Lower leg skin (tissue), 4 donors: ENCODE results near the gene ASB2. TPM values are rescaled to one million over a fixed set of nuclear protein-coding genes. Genes with fewer than 3 reads are reported as not detected.

ENCODE experiments used
- DNase-seq, 2 donors: peaks; one replicate each; pipeline ENCODE4 v3.0.0-alpha.2; 2019; ENCODE audit warnings: low spot score in 2 of 2
- H3K4me3 ChIP-seq: fragments of 200-600 bp; sonication (generic); 2 replicates; pipeline ENCODE4 v1.5.1; 2017; ENCODE audit warnings: mild to moderate bottlenecking, low read depth; ENCODE audit not compliant: poor library complexity, severe bottlenecking
- POLR2A ChIP-seq, 2 donors: fragments of 450-650 bp; IDR thresholded peaks; one replicate each; pipeline ENCODE4 v1.6.1; 2016 to 2017; ENCODE audit warnings: antibody characterized with exemption in 2 of 2, mild to moderate bottlenecking in 1 of 2, moderate library complexity in 1 of 2
- WGBS, 2 donors: methylation state at CpG; one replicate each; pipeline ENCODE4 v1.1.5; 2018; 5-methylcytosine and 5-hydroxymethylcytosine counted together
- intact Hi-C: fragments of 100-400 bp; cut with DNase I; formaldehyde crosslinking; loops from one replicate; pipeline ENCODE4 v1.15.0; 2023; ENCODE audit warnings: low total_unique reads
- total RNA-seq, 4 donors: library from RNA; depleted of rRNA; stranded (reverse); fragments of >200 nt; gene quantifications; one replicate each; pipeline ENCODE4 v1.1.0, GENCODE V29; 2016
- TF ChIP-seq, protein P1 (sequence below), 3 donors: fragments of 450-650 bp; IDR thresholded peaks; one replicate each; pipeline ENCODE4 v1.5.1; 2016; ENCODE audit warnings: antibody characterized with exemption in 3 of 3, mild to moderate bottlenecking in 3 of 3, moderate library complexity in 2 of 3

ASB2 gene
- total RNA-seq, 4 donors from 2014 or later, result 0.46 to 5.4 (median 1.8) TPM

DNA sequence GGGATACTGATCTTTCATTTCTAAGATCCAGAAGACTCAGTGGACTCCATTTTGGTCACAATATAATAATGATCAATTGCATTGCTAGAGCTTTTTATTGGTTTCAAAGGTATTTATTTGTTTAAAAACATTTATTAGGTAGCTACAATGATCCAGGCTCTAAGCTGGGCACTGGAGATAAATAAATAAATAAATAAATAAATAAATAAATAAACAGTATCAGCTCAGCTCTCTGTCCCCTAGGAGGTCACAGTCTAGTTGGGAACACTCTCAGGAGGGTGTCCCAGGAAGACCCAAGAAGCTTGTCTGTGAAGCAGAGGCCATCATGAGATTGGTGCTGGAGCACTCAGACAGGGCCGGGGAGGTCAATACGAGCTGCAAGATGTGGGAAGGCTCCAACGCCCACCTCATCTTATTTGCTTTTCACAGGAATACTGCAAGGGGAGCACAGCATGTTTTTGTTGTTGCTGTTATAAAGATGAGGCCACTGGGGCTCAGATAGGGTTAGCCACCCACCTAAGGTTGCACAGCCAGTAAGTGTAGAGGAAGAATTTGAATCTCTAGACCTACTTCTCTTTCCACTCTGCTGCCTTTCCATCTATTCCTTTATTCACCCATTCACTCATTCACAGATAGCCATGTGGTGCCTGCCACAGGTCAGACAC, 15.5 kb downstream of the ASB2 start:
- intact Hi-C loops, result no loop called here
- H3K4me3 ChIP-seq, result no peak overlapping the region
- DNase-seq, result no peak
- 89 to 94% methylated on average over 3 of the region's 3 CpGs for WGBS, 2 donors
- TF ChIP-seq, protein P1, sequence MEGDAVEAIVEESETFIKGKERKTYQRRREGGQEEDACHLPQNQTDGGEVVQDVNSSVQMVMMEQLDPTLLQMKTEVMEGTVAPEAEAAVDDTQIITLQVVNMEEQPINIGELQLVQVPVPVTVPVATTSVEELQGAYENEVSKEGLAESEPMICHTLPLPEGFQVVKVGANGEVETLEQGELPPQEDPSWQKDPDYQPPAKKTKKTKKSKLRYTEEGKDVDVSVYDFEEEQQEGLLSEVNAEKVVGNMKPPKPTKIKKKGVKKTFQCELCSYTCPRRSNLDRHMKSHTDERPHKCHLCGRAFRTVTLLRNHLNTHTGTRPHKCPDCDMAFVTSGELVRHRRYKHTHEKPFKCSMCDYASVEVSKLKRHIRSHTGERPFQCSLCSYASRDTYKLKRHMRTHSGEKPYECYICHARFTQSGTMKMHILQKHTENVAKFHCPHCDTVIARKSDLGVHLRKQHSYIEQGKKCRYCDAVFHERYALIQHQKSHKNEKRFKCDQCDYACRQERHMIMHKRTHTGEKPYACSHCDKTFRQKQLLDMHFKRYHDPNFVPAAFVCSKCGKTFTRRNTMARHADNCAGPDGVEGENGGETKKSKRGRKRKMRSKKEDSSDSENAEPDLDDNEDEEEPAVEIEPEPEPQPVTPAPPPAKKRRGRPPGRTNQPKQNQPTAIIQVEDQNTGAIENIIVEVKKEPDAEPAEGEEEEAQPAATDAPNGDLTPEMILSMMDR (IDR thresholded peaks at IDR 0.05), result no peak
- no peak for TF ChIP-seq POLR2A (IDR thresholded peaks at IDR 0.05)

DNA sequence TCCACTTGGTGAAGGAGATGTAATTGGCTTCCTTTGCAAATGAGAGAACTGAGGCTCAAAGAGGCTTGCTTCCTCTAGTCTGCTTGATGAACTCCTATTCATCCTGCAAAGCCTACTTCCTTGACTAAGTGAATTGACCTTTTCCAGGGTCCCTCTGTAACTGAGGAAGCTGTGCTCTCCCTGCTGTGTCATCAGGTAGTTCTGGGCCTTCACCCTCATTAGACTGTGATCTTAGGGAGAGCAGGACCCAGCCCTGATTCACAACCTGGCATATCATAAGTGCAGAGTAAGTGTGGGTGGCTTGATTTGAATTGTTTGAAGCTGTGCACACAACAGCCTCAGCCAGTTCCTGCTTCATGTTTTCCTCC, 16.3 kb downstream of the ASB2 start:
- TF ChIP-seq POLR2A (IDR thresholded peaks at IDR 0.05), result no peak
- TF ChIP-seq, protein P1 (IDR thresholded peaks at IDR 0.05), result no peak
- H3K4me3 ChIP-seq, result no peak overlapping the region
- intact Hi-C loops, result no loop called here
- no peak for DNase-seq

DNA sequence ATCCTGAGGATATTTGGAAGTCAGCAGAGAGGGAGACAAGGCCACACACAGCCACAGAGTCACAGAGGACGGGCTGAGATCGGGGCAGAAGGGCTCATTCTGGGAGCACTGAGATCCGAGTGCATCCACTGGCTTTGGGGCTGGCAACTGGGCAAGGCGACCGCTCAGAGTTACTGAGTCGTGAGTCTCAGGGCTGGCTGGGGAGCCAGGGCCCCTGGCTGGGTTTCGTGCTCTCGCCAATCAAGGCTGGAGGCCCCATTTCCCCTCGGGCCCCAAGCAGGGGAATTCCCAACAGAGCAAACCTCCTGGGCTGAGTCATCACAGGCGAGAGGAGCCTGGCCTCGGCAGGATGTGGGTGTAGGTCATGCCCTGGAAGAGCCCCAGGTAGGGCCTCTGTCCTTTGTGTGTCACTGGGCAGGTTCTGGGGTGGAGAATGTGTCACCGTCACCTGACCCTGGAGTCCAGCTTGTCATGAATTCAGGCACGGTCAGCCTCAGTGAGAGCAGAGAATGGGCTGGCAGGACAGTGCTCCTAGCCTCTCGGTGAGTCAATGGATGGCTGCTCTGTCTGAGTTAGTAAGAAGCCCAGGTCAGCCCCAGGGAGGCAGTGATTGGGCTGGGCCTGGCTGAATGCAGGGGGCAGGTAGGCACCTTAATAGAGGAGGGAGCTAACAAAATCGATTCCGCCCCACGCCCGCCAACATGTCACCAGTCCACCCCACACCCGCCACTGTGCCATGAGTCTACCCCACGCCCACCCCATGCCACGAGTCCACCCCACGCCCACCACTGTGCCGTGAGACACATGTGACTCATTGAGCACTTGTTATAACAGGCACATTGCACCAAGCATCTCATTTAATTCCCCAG, 16.9 kb downstream of the ASB2 start:
- WGBS, 2 donors, result 53 to 59% methylated on average over 19 to 23 of the region's 23 CpGs
- DNase-seq, result no peak
- H3K4me3 ChIP-seq, result no peak overlapping the region
- intact Hi-C loops, result loop anchor here (2.0 kb wide), 1 partner anchor 23 kb away; no protein-coding TSS in a partner anchor
- no peak for TF ChIP-seq POLR2A (IDR thresholded peaks at IDR 0.05)
- TF ChIP-seq, protein P1 (IDR thresholded peaks at IDR 0.05), result peak in 1 of 3 donors; percentile 22

DNA sequence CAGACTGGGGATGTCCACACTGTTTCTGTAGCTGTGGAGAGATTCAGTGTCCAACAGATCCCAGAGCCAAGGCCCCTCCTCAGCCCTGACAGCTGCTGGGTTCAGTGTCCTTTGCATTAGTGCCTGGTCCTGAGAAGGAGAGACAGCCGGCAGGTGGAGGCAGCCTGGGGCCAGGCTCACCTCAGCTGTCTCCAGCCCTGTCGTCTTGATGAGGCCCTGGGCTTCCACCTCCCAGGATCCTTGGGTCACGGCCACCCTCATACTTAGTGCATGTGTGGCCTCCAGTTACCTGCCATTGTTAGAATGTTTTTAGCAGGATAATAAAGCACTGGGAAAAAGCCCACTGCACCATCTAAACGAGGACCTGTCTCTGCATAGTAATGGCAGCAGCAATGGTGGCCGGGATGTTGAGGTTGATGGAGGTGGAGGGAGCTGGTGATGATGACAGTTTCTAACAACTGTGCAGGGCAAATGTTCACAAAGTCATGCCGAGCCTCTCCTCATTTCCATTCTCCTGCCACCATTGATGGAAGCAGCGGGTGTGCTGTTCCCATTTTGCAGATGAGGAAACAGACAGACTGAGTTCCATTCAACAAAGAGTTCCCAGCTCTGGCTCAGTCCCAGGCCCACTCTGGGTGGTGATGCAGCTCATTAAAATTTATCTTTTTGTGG, 17.7 kb downstream of the ASB2 start:
- no peak overlapping the region for H3K4me3 ChIP-seq
- DNase-seq, result no peak
- WGBS, 2 donors, result 87% methylated on average over 7 of the region's 7 CpGs
- intact Hi-C loops, result loop anchor here (2.0 kb wide), 1 partner anchor 24 kb away; no protein-coding TSS in a partner anchor
- TF ChIP-seq POLR2A (IDR thresholded peaks at IDR 0.05), result no peak
- TF ChIP-seq, protein P1 (IDR thresholded peaks at IDR 0.05), result no peak

DNA sequence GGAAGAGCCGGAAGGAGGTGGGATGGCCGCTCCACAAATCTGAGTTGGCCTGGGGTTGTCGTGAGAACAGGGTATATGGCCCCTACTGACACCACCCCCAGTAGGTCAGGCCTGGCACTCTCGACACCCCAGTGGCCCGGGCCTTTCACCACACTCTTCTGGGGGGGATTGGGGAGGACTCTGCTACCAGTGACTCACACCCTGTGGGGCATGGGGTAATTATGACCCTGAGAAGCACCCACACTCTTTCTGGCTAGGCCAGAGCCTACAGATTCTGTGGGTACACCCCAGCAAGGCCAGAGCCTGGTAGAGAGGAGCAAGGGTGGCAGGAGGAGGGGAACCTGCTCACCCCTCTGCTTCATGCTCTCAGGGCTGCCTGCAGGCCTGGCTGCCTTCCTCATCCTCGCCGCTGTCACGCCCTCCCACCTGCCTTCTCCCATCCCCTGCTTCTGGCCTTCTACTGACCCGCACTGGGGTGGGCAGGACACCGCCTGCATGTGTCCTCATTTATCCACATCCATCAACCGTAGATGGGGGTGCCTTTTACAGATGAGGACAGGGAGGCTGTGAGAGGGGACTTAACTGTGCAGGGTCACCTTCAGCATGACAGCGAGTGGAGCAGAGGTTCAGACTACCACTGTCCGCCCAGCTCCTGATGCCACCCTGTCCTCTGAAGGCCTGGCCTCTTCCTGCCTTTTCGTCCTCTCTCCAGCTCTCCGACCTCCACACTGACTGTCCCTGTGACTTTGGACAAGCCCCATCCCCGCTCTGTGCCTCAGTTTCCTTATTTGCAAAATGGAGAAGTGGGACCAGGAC, 18.4 kb downstream of the ASB2 start:
- WGBS, 2 donors, result 97 to 98% methylated on average over 16 of the region's 16 CpGs
- intact Hi-C loops, result loop anchor here (2.0 kb wide), 1 partner anchor 25 kb away; no protein-coding TSS in a partner anchor
- no peak for DNase-seq
- H3K4me3 ChIP-seq, result no peak overlapping the region
- no peak for TF ChIP-seq POLR2A (IDR thresholded peaks at IDR 0.05)
- TF ChIP-seq, protein P1 (IDR thresholded peaks at IDR 0.05), result no peak
